GM23338 (cell line): ENCODE data around the gene KCNQ5. TPM values are rescaled to one million over a fixed set of nuclear protein-coding genes. Genes with fewer than 3 reads are reported as not detected.

Experiments used
- CTCF ChIP-seq, 2 experiments: fragments of 200-600 bp in 1 of 2; sonication (generic) in 1 of 2; conservative IDR thresholded peaks; 2 replicates each; pipeline versions ENCODE4 v1.5.1 to v1.6.1; 2016 to 2017; ENCODE audit warnings: antibody characterized with exemption in 2 of 2, low read depth in 2 of 2, mild to moderate bottlenecking in 2 of 2, moderate library complexity in 1 of 2
- ETS1 ChIP-seq: IDR thresholded peaks from 2 replicates; pipeline ENCODE4 v1.6.1; 2016; ENCODE audit warnings: antibody characterized with exemption
- JUNB ChIP-seq: IDR thresholded peaks from one replicate; pipeline ENCODE4 v1.6.1; 2016; ENCODE audit warnings: antibody characterized with exemption; ENCODE audit not compliant: unreplicated experiment
- NANOG ChIP-seq: IDR thresholded peaks from 2 replicates; pipeline ENCODE4 v1.6.1; 2016; ENCODE audit warnings: antibody characterized with exemption, borderline replicate concordance
- POLR2AphosphoS5 ChIP-seq: IDR thresholded peaks from 2 replicates; pipeline ENCODE4 v1.6.1; 2016; ENCODE audit warnings: antibody characterized with exemption, low read depth
- ZNF462 ChIP-seq: fragments of 250-450 bp; sonication (Bioruptor Pico); IDR thresholded peaks from 2 replicates; pipeline ENCODE4 v1.5.0; 2020; ENCODE audit warnings: mild to moderate bottlenecking, moderate library complexity
- polyA plus RNA-seq: library from polyadenylated mRNA; unstranded; fragments of >200 nt; fragmentation: Nextera tagmentation; extraction: Ambion mirVana; gene quantifications from 2 replicates; pipeline ENCODE4 v1.2.1, GENCODE V29; 2016
- total RNA-seq: library from RNA; depleted of rRNA; stranded (reverse); fragments of >200 nt; shearing (Covaris generic); gene quantifications from 2 replicates; pipeline ENCODE4 v1.2.3, GENCODE V29; 2014

Gene KCNQ5
- total and polyA plus RNA-seq, 2 experiments from 2014 or later, result 0.68 to 0.87 TPM

- no peak for TF ChIP-seq ZNF462
- no peak for TF ChIP-seq CTCF (conservative IDR thresholded peaks at IDR 0.05; ENCODE audit: low read depth in 2 of 2)
- no peak for TF ChIP-seq NANOG
- no peak for TF ChIP-seq POLR2AphosphoS5
- no peak for TF ChIP-seq ETS1
- TF ChIP-seq JUNB, result no peak
Measured at GRCh38 chr6:73139681-73140383, 518.0 kb downstream of the KCNQ5 start (continued).
